H9 (cell line): Measurements from ENCODE around the gene XRCC2. TPM values are rescaled to one million over a fixed set of nuclear protein-coding genes. Genes with fewer than 3 reads are reported as not detected.

ENCODE experiments used
- DNase-seq: peaks from one replicate; pipeline ENCODE4 v3.0.0-alpha.2; 2017
- H2AFZ ChIP-seq: one replicate; pipeline ENCODE4 v1.6.1; 2013; ENCODE audit warnings: mild to moderate bottlenecking, low read length, control low read depth, moderate library complexity
- H2AK5ac ChIP-seq: 2 replicates; pipeline ENCODE4 v1.6.1; 2013; ENCODE audit warnings: low read length, control low read depth, mixed read lengths; ENCODE audit not compliant: insufficient read length
- H2BK120ac ChIP-seq: one replicate; pipeline ENCODE4 v1.6.1; 2013; ENCODE audit warnings: low read depth, mild to moderate bottlenecking, low read length, control low read depth, inconsistent platforms; ENCODE audit not compliant: poor library complexity, severe bottlenecking
- H2BK12ac ChIP-seq: 2 replicates; pipeline ENCODE4 v1.6.1; 2013; ENCODE audit warnings: low read length, control low read depth, mixed read lengths, low read depth; ENCODE audit not compliant: insufficient read length
- H2BK15ac ChIP-seq: 2 replicates; pipeline ENCODE4 v1.6.1; 2013; ENCODE audit warnings: low read depth, low read length, control low read depth
- H2BK20ac ChIP-seq: one replicate; pipeline ENCODE4 v1.6.1; 2013; ENCODE audit warnings: low read depth, mild to moderate bottlenecking, low read length, control low read depth, inconsistent platforms; ENCODE audit not compliant: poor library complexity, severe bottlenecking
- H2BK5ac ChIP-seq: 2 replicates; pipeline ENCODE4 v1.6.1; 2013; ENCODE audit warnings: low read length, control low read depth, mixed read lengths; ENCODE audit not compliant: insufficient read length
- H3K14ac ChIP-seq: 2 replicates; pipeline ENCODE4 v1.6.1; 2013; ENCODE audit warnings: low read length, control low read depth; ENCODE audit not compliant: insufficient read depth
- H3K18ac ChIP-seq: 2 replicates; pipeline ENCODE4 v1.6.1; 2013; ENCODE audit warnings: low read depth, mild to moderate bottlenecking, mixed read lengths, low read length, control low read depth; ENCODE audit not compliant: insufficient read length
- H3K23ac ChIP-seq: 2 replicates; pipeline ENCODE4 v1.6.1; 2013; ENCODE audit warnings: low read length, control low read depth, mixed read lengths, low read depth; ENCODE audit not compliant: insufficient read length
- H3K23me2 ChIP-seq: 2 replicates; pipeline ENCODE4 v1.6.1; 2013; ENCODE audit warnings: low read depth, mild to moderate bottlenecking, mixed read lengths, low read length, control low read depth; ENCODE audit not compliant: insufficient read length, poor library complexity, severe bottlenecking
- H3K27ac ChIP-seq: 2 replicates; pipeline ENCODE4 v1.5.1; 2013; ENCODE audit warnings: low read length, control low read depth, mixed read lengths, low read depth; ENCODE audit not compliant: insufficient read length
- H3K27me3 ChIP-seq: 2 replicates; pipeline ENCODE4 v1.6.1; 2013; ENCODE audit warnings: low read length, control low read depth, inconsistent platforms; ENCODE audit not compliant: insufficient read depth
- H3K4ac ChIP-seq: 2 replicates; pipeline ENCODE4 v1.6.1; 2013; ENCODE audit warnings: low read depth, mild to moderate bottlenecking, control low read depth, inconsistent platforms, low read length, moderate library complexity
- H3K4me1 ChIP-seq: 2 replicates; pipeline ENCODE4 v1.6.1; 2013; ENCODE audit warnings: low read length, control low read depth, inconsistent platforms; ENCODE audit not compliant: insufficient read depth
- H3K4me2 ChIP-seq: 2 replicates; pipeline ENCODE4 v1.6.1; 2013; ENCODE audit warnings: low read length, control low read depth, mixed read lengths; ENCODE audit not compliant: insufficient read length, insufficient read depth
- H3K56ac ChIP-seq: 2 replicates; pipeline ENCODE4 v1.6.1; 2013; ENCODE audit warnings: low read depth, mild to moderate bottlenecking, mixed read lengths, low read length, control low read depth; ENCODE audit not compliant: insufficient read length
- H3K79me1 ChIP-seq: 2 replicates; pipeline ENCODE4 v1.6.1; 2013; ENCODE audit warnings: low read depth, mild to moderate bottlenecking, moderate library complexity, low read length, control low read depth, inconsistent platforms; ENCODE audit not compliant: insufficient read depth, poor library complexity, severe bottlenecking
- H3K79me2 ChIP-seq: 2 replicates; pipeline ENCODE4 v1.6.1; 2013; ENCODE audit warnings: low read length, control low read depth, inconsistent platforms; ENCODE audit not compliant: insufficient read depth
- H3K9ac ChIP-seq: 2 replicates; pipeline ENCODE4 v1.6.1; 2013; ENCODE audit warnings: low read length, control low read depth, mixed read lengths; ENCODE audit not compliant: insufficient read length; ENCODE audit errors: extremely low read depth
- H3K9me3 ChIP-seq: one replicate; pipeline ENCODE4 v1.6.1; 2013; ENCODE audit warnings: low read depth, low read length, inconsistent platforms; ENCODE audit not compliant: control insufficient read depth
- H3T11ph ChIP-seq: one replicate; pipeline ENCODE4 v1.6.1; 2013; ENCODE audit warnings: mild to moderate bottlenecking, low read length, control low read depth, inconsistent platforms
- H4K20me1 ChIP-seq: one replicate; pipeline ENCODE4 v1.6.1; 2013; ENCODE audit not compliant: control insufficient read depth, insufficient read length, insufficient read depth
- H4K5ac ChIP-seq: 2 replicates; pipeline ENCODE4 v1.6.1; 2013; ENCODE audit warnings: low read depth, mild to moderate bottlenecking, mixed read lengths, low read length, control low read depth; ENCODE audit not compliant: insufficient read length
- H4K8ac ChIP-seq: replicated peaks from 2 replicates; pipeline ENCODE4 v1.6.1; 2013; ENCODE audit warnings: low read length, control low read depth, mixed read lengths, low read depth; ENCODE audit not compliant: insufficient read length
- H4K91ac ChIP-seq: 2 replicates; pipeline ENCODE4 v1.6.1; 2013; ENCODE audit warnings: low read depth, mild to moderate bottlenecking, moderate library complexity, mixed read lengths, low read length, control low read depth; ENCODE audit not compliant: insufficient read length
- H3K27ac Mint-ChIP-seq, 3 experiments: 2 replicates in 2 of 3; 3 replicates in 1 of 3; pipeline ENCODE4 v1.8.0; 2020 to 2021; ENCODE audit warnings: mixed read lengths in 3 of 3, mild to moderate bottlenecking in 1 of 3, moderate library complexity in 1 of 3
- H3K27me3 Mint-ChIP-seq: 2 replicates; pipeline ENCODE4 v1.8.0; 2021; ENCODE audit warnings: low read depth, mild to moderate bottlenecking, moderate library complexity, mixed read lengths
- H3K36me3 Mint-ChIP-seq, 3 experiments: 2 replicates in 2 of 3; 3 replicates in 1 of 3; pipeline ENCODE4 v1.8.0; 2020 to 2021; ENCODE audit warnings: low read depth in 3 of 3, mixed read lengths in 3 of 3; ENCODE audit not compliant: insufficient read depth in 1 of 3
- H3K4me1 Mint-ChIP-seq, 2 experiments: 2 replicates each; pipeline ENCODE4 v1.8.0; 2020; ENCODE audit warnings: mixed read lengths in 2 of 2
- H3K4me3 Mint-ChIP-seq, 2 experiments: 2 replicates in 1 of 2; 3 replicates in 1 of 2; pipeline ENCODE4 v1.8.0; 2020 to 2021; ENCODE audit warnings: mild to moderate bottlenecking in 2 of 2, mixed read lengths in 2 of 2, moderate library complexity in 1 of 2
- H3K9me3 Mint-ChIP-seq, 2 experiments: 2 replicates in 1 of 2; 3 replicates in 1 of 2; pipeline ENCODE4 v1.8.0; 2020; ENCODE audit warnings: mild to moderate bottlenecking in 2 of 2, mixed read lengths in 2 of 2, moderate library complexity in 1 of 2
- CTCF ChIP-seq: fragments of 200-600 bp; sonication (generic); conservative IDR thresholded peaks from 3 replicates; pipeline ENCODE4 v1.8.0; 2021; ENCODE audit warnings: antibody characterized with exemption, mild to moderate bottlenecking
- WGBS: extraction: QIAGEN DNeasy Blood & Tissue Kit; methylation state at CpG from one replicate; pipeline ENCODE4 v1.1.7; 2013; ENCODE audit warnings: missing lambda C conversion rate, low lambda C conversion rate, mixed read lengths; ENCODE audit not compliant: insufficient read length; ENCODE audit errors: extremely low coverage; 5-methylcytosine and 5-hydroxymethylcytosine counted together
- total RNA-seq: library from RNA; stranded (reverse); gene quantifications from 2 replicates; pipeline ENCODE4 v1.2.1, GENCODE V29; 2021

Gene XRCC2
- total RNA-seq, 1 experiment from 2014 or later = 22.8 TPM

- no peak overlapping the region for H2BK5ac ChIP-seq
- peaks cover 32 to 47% (median 33%) of the 10 kb centered on the region in 3 experiments for H3K36me3 Mint-ChIP-seq
- peaks cover 1% of the 10 kb centered on the region; the same call in 1 of the 2 replicates for H3K4me1 ChIP-seq
- H3K79me2 ChIP-seq = peaks cover 30% of the 10 kb centered on the region
- no peaks in the 10 kb centered on the region for H3K9me3 Mint-ChIP-seq
- H3K27ac ChIP-seq = no peak overlapping the region
- no peak overlapping the region for H3T11ph ChIP-seq
- H4K8ac ChIP-seq = no peak overlapping the region
- no peak overlapping the region for H2AFZ ChIP-seq
- H4K5ac ChIP-seq = no peak overlapping the region
- no peak overlapping the region for H3K23ac ChIP-seq
- no peaks in the 10 kb centered on the region for H3K27me3 ChIP-seq
- peaks cover 7% of the 10 kb centered on the region for H3K79me1 ChIP-seq
- 0 out of 4 replicates have a peak, but pooled peaks cover 0 to 4% of the 10 kb centered on the region in 2 experiments for H3K4me1 Mint-ChIP-seq
- H3K27ac Mint-ChIP-seq = no peak overlapping the region
- no peak for TF ChIP-seq CTCF
- H4K91ac ChIP-seq = no peak overlapping the region
- H3K9ac ChIP-seq = no peak overlapping the region
- H3K4me3 Mint-ChIP-seq = no peak overlapping the region
- no peak overlapping the region for H3K4me2 ChIP-seq
- no peaks in the 10 kb centered on the region for H3K27me3 Mint-ChIP-seq
- H3K18ac ChIP-seq = no peak overlapping the region
- no peaks in the 10 kb centered on the region for H3K23me2 ChIP-seq
- H2BK20ac ChIP-seq = no peak overlapping the region
- H3K4ac ChIP-seq = no peak overlapping the region
- H2AK5ac ChIP-seq = no peak overlapping the region
- no peak overlapping the region for H2BK15ac ChIP-seq
- no peak for DNase-seq
- no peak overlapping the region for H2BK120ac ChIP-seq
- no peak overlapping the region for H3K56ac ChIP-seq
- H3K9me3 ChIP-seq = no peaks in the 10 kb centered on the region
- H4K20me1 ChIP-seq = no peaks in the 10 kb centered on the region
- no CpG with 5 or more reads among the region's 1 CpG for WGBS
- no peak overlapping the region for H3K14ac ChIP-seq
- no peak overlapping the region for H2BK12ac ChIP-seq
These were observed 7.0 kb downstream of the XRCC2 start for GRCh38 chr7:152668975-152669374.
